ENCODE results near the gene CASD1.

- no peak for TF ChIP-seq CTCF (conservative IDR thresholded peaks at IDR 0.05 in 1 of 2, IDR thresholded peaks at IDR 0.05 in 1 of 2; ENCODE audit: extremely low read depth in 1 of 2, insufficient read depth in 1 of 2, low read depth in 1 of 2, low read length in 2 of 2)
- TF ChIP-seq EZH2 (IDR thresholded peaks at IDR 0.05; ENCODE audit: borderline replicate concordance, low read length) = no peak
These were observed 43.1 kb upstream of the CASD1 start for GRCh38 chr7:94466516-94466915.
